H9 (cell line): ENCODE results near the gene MAPK8IP1. TPM values are rescaled to one million over a fixed set of nuclear protein-coding genes. Genes with fewer than 3 reads are reported as not detected.

Experiments used
- DNase-seq: peaks from one replicate; pipeline ENCODE4 v3.0.0-alpha.2; 2017
- H2AFZ ChIP-seq: one replicate; pipeline ENCODE4 v1.6.1; 2013; ENCODE audit warnings: mild to moderate bottlenecking, low read length, control low read depth, moderate library complexity
- H2AK5ac ChIP-seq: 2 replicates; pipeline ENCODE4 v1.6.1; 2013; ENCODE audit warnings: low read length, control low read depth, mixed read lengths; ENCODE audit not compliant: insufficient read length
- H2BK120ac ChIP-seq: one replicate; pipeline ENCODE4 v1.6.1; 2013; ENCODE audit warnings: low read depth, mild to moderate bottlenecking, low read length, control low read depth, inconsistent platforms; ENCODE audit not compliant: poor library complexity, severe bottlenecking
- H2BK12ac ChIP-seq: 2 replicates; pipeline ENCODE4 v1.6.1; 2013; ENCODE audit warnings: low read length, control low read depth, mixed read lengths, low read depth; ENCODE audit not compliant: insufficient read length
- H2BK15ac ChIP-seq: 2 replicates; pipeline ENCODE4 v1.6.1; 2013; ENCODE audit warnings: low read depth, low read length, control low read depth
- H2BK20ac ChIP-seq: one replicate; pipeline ENCODE4 v1.6.1; 2013; ENCODE audit warnings: low read depth, mild to moderate bottlenecking, low read length, control low read depth, inconsistent platforms; ENCODE audit not compliant: poor library complexity, severe bottlenecking
- H2BK5ac ChIP-seq: 2 replicates; pipeline ENCODE4 v1.6.1; 2013; ENCODE audit warnings: low read length, control low read depth, mixed read lengths; ENCODE audit not compliant: insufficient read length
- H3K14ac ChIP-seq: 2 replicates; pipeline ENCODE4 v1.6.1; 2013; ENCODE audit warnings: low read length, control low read depth; ENCODE audit not compliant: insufficient read depth
- H3K18ac ChIP-seq: 2 replicates; pipeline ENCODE4 v1.6.1; 2013; ENCODE audit warnings: low read depth, mild to moderate bottlenecking, mixed read lengths, low read length, control low read depth; ENCODE audit not compliant: insufficient read length
- H3K23ac ChIP-seq: 2 replicates; pipeline ENCODE4 v1.6.1; 2013; ENCODE audit warnings: low read length, control low read depth, mixed read lengths, low read depth; ENCODE audit not compliant: insufficient read length
- H3K23me2 ChIP-seq: 2 replicates; pipeline ENCODE4 v1.6.1; 2013; ENCODE audit warnings: low read depth, mild to moderate bottlenecking, mixed read lengths, low read length, control low read depth; ENCODE audit not compliant: insufficient read length, poor library complexity, severe bottlenecking
- H3K27ac ChIP-seq: 2 replicates; pipeline ENCODE4 v1.5.1; 2013; ENCODE audit warnings: low read length, control low read depth, mixed read lengths, low read depth; ENCODE audit not compliant: insufficient read length
- H3K27me3 ChIP-seq: 2 replicates; pipeline ENCODE4 v1.6.1; 2013; ENCODE audit warnings: low read length, control low read depth, inconsistent platforms; ENCODE audit not compliant: insufficient read depth
- H3K4ac ChIP-seq: 2 replicates; pipeline ENCODE4 v1.6.1; 2013; ENCODE audit warnings: low read depth, mild to moderate bottlenecking, control low read depth, inconsistent platforms, low read length, moderate library complexity
- H3K4me1 ChIP-seq: 2 replicates; pipeline ENCODE4 v1.6.1; 2013; ENCODE audit warnings: low read length, control low read depth, inconsistent platforms; ENCODE audit not compliant: insufficient read depth
- H3K4me2 ChIP-seq: 2 replicates; pipeline ENCODE4 v1.6.1; 2013; ENCODE audit warnings: low read length, control low read depth, mixed read lengths; ENCODE audit not compliant: insufficient read length, insufficient read depth
- H3K56ac ChIP-seq: 2 replicates; pipeline ENCODE4 v1.6.1; 2013; ENCODE audit warnings: low read depth, mild to moderate bottlenecking, mixed read lengths, low read length, control low read depth; ENCODE audit not compliant: insufficient read length
- H3K79me1 ChIP-seq: 2 replicates; pipeline ENCODE4 v1.6.1; 2013; ENCODE audit warnings: low read depth, mild to moderate bottlenecking, moderate library complexity, low read length, control low read depth, inconsistent platforms; ENCODE audit not compliant: insufficient read depth, poor library complexity, severe bottlenecking
- H3K79me2 ChIP-seq: 2 replicates; pipeline ENCODE4 v1.6.1; 2013; ENCODE audit warnings: low read length, control low read depth, inconsistent platforms; ENCODE audit not compliant: insufficient read depth
- H3K9ac ChIP-seq: 2 replicates; pipeline ENCODE4 v1.6.1; 2013; ENCODE audit warnings: low read length, control low read depth, mixed read lengths; ENCODE audit not compliant: insufficient read length; ENCODE audit errors: extremely low read depth
- H3K9me3 ChIP-seq: one replicate; pipeline ENCODE4 v1.6.1; 2013; ENCODE audit warnings: low read depth, low read length, inconsistent platforms; ENCODE audit not compliant: control insufficient read depth
- H3T11ph ChIP-seq: one replicate; pipeline ENCODE4 v1.6.1; 2013; ENCODE audit warnings: mild to moderate bottlenecking, low read length, control low read depth, inconsistent platforms
- H4K20me1 ChIP-seq: one replicate; pipeline ENCODE4 v1.6.1; 2013; ENCODE audit not compliant: control insufficient read depth, insufficient read length, insufficient read depth
- H4K5ac ChIP-seq: 2 replicates; pipeline ENCODE4 v1.6.1; 2013; ENCODE audit warnings: low read depth, mild to moderate bottlenecking, mixed read lengths, low read length, control low read depth; ENCODE audit not compliant: insufficient read length
- H4K8ac ChIP-seq: replicated peaks from 2 replicates; pipeline ENCODE4 v1.6.1; 2013; ENCODE audit warnings: low read length, control low read depth, mixed read lengths, low read depth; ENCODE audit not compliant: insufficient read length
- H4K91ac ChIP-seq: 2 replicates; pipeline ENCODE4 v1.6.1; 2013; ENCODE audit warnings: low read depth, mild to moderate bottlenecking, moderate library complexity, mixed read lengths, low read length, control low read depth; ENCODE audit not compliant: insufficient read length
- H3K27ac Mint-ChIP-seq, 3 experiments: 2 replicates in 2 of 3; 3 replicates in 1 of 3; pipeline ENCODE4 v1.8.0; 2020 to 2021; ENCODE audit warnings: mixed read lengths in 3 of 3, mild to moderate bottlenecking in 1 of 3, moderate library complexity in 1 of 3
- H3K27me3 Mint-ChIP-seq: 2 replicates; pipeline ENCODE4 v1.8.0; 2021; ENCODE audit warnings: low read depth, mild to moderate bottlenecking, moderate library complexity, mixed read lengths
- H3K36me3 Mint-ChIP-seq, 3 experiments: 2 replicates in 2 of 3; 3 replicates in 1 of 3; pipeline ENCODE4 v1.8.0; 2020 to 2021; ENCODE audit warnings: low read depth in 3 of 3, mixed read lengths in 3 of 3; ENCODE audit not compliant: insufficient read depth in 1 of 3
- H3K4me1 Mint-ChIP-seq, 2 experiments: 2 replicates each; pipeline ENCODE4 v1.8.0; 2020; ENCODE audit warnings: mixed read lengths in 2 of 2
- H3K4me3 Mint-ChIP-seq, 2 experiments: 2 replicates in 1 of 2; 3 replicates in 1 of 2; pipeline ENCODE4 v1.8.0; 2020 to 2021; ENCODE audit warnings: mild to moderate bottlenecking in 2 of 2, mixed read lengths in 2 of 2, moderate library complexity in 1 of 2
- H3K9me3 Mint-ChIP-seq, 2 experiments: 2 replicates in 1 of 2; 3 replicates in 1 of 2; pipeline ENCODE4 v1.8.0; 2020; ENCODE audit warnings: mild to moderate bottlenecking in 2 of 2, mixed read lengths in 2 of 2, moderate library complexity in 1 of 2
- WGBS: extraction: QIAGEN DNeasy Blood & Tissue Kit; methylation state at CpG from one replicate; pipeline ENCODE4 v1.1.7; 2013; ENCODE audit warnings: missing lambda C conversion rate, low lambda C conversion rate, mixed read lengths; ENCODE audit not compliant: insufficient read length; ENCODE audit errors: extremely low coverage; 5-methylcytosine and 5-hydroxymethylcytosine counted together
- total RNA-seq: library from RNA; stranded (reverse); gene quantifications from 2 replicates; pipeline ENCODE4 v1.2.1, GENCODE V29; 2021
- TF ChIP-seq, protein P1 (sequence below): fragments of 200-600 bp; sonication (generic); conservative IDR thresholded peaks from 3 replicates; pipeline ENCODE4 v1.8.0; 2021; ENCODE audit warnings: antibody characterized with exemption, mild to moderate bottlenecking

The MAPK8IP1 gene
- total RNA-seq, 1 experiment from 2014 or later, result 30.2 TPM

DNA sequence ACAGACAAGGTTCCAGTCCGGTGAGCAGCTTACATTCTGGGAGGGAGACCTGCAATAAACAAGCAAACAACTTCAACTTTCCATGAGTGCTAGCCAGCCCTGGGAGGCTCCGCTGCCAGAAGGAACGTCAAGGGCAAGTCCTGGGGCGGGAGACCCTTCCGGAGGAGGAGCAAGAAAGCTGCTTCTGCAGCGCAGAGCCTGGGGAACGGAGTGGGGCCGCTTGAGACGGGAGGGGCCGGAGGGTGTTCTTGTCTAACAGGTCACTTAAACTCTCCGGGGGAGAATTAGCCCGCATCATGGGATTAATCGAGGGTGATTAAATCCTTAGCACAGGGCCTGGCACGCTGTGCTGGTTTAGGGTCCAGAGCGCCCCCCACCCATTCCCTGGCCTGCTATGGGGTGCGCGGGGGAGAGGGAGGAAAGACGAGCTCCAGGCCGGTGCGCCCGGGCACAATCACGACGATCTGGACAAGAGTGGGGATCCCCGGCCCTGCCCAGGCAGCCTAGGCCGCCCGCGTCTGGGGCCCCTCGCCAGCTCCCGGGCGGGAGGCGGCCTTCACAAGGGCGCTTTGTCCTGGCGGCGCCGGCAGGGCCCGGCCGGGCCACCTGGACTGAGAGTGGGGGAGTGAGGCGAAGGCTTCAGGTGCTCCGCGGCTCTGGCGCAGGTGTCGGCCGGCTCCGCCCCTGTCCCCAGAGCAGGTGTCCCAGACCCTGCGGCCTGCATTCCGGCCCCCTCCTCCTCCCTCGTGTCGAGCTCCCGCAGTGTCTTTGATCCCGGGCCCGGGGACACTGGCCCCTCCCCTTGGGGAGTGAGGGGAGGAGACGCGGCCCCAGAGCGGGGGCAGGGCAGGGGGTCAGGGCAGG lies 36.3 kb downstream of the MAPK8IP1 start:
- H3K23ac ChIP-seq, result no peak overlapping the region
- H2AFZ ChIP-seq, result no peak overlapping the region
- H3K27me3 ChIP-seq, result no peaks in the 10 kb centered on the region; the same call in 1 of the 2 replicates
- H4K5ac ChIP-seq, result no peak overlapping the region
- peak overlapping the region; percentile 3 for H3K9ac ChIP-seq
- H2AK5ac ChIP-seq, result no peak overlapping the region
- no peak overlapping the region for H3K56ac ChIP-seq
- H3K4me2 ChIP-seq, result peak overlapping the region; percentile 45
- no peak overlapping the region for H4K8ac ChIP-seq
- H3K79me2 ChIP-seq, result no peaks in the 10 kb centered on the region; the same call in 1 of the 2 replicates
- H4K20me1 ChIP-seq, result no peaks in the 10 kb centered on the region
- H2BK15ac ChIP-seq, result no peak overlapping the region
- no peak overlapping the region for H4K91ac ChIP-seq
- no peaks in the 10 kb centered on the region; a peak in 1 of 5 replicates for H3K9me3 Mint-ChIP-seq
- peak overlapping the region; percentile 69 for H3K18ac ChIP-seq
- H3K27ac ChIP-seq, result no peak overlapping the region
- H3T11ph ChIP-seq, result no peak overlapping the region
- H3K4me1 ChIP-seq, result no peaks in the 10 kb centered on the region
- H3K27me3 Mint-ChIP-seq, result peaks cover 2% of the 10 kb centered on the region; the same call in 1 of the 2 replicates
- no peak overlapping the region for H2BK120ac ChIP-seq
- H3K79me1 ChIP-seq, result no peaks in the 10 kb centered on the region
- H3K4me1 Mint-ChIP-seq, result peaks cover 35 to 48% of the 10 kb centered on the region in 2 experiments
- H3K4ac ChIP-seq, result no peak overlapping the region
- H2BK5ac ChIP-seq, result no peak overlapping the region
- H3K4me3 Mint-ChIP-seq, result peak overlapping the region; percentile 66 to 81
- H3K9me3 ChIP-seq, result no peaks in the 10 kb centered on the region
- peak; percentile 98 for DNase-seq
- no peak overlapping the region for H2BK20ac ChIP-seq
- peak overlapping the region; percentile 90 to 98 (median 95) for H3K27ac Mint-ChIP-seq
- H2BK12ac ChIP-seq, result no peak overlapping the region
- no CpG with 5 or more reads among the region's 54 CpGs for WGBS
- H3K36me3 Mint-ChIP-seq, result peaks cover 18 to 26% (median 24%) of the 10 kb centered on the region in 3 experiments
- H3K14ac ChIP-seq, result peak overlapping the region; percentile 77
- H3K23me2 ChIP-seq, result peaks cover 8% of the 10 kb centered on the region
- TF ChIP-seq, protein P1, sequence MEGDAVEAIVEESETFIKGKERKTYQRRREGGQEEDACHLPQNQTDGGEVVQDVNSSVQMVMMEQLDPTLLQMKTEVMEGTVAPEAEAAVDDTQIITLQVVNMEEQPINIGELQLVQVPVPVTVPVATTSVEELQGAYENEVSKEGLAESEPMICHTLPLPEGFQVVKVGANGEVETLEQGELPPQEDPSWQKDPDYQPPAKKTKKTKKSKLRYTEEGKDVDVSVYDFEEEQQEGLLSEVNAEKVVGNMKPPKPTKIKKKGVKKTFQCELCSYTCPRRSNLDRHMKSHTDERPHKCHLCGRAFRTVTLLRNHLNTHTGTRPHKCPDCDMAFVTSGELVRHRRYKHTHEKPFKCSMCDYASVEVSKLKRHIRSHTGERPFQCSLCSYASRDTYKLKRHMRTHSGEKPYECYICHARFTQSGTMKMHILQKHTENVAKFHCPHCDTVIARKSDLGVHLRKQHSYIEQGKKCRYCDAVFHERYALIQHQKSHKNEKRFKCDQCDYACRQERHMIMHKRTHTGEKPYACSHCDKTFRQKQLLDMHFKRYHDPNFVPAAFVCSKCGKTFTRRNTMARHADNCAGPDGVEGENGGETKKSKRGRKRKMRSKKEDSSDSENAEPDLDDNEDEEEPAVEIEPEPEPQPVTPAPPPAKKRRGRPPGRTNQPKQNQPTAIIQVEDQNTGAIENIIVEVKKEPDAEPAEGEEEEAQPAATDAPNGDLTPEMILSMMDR, result no peak
